ENCODE data around the gene TSPEAR.

The TSPEAR gene

GRCh38 chr21:44653656-44654575 lies 57.5 kb downstream of the TSPEAR start:
- no peak overlapping the region for H3K4me3 ChIP-seq (ENCODE audit: low read depth, low read length)
- TF ChIP-seq, protein P1, sequence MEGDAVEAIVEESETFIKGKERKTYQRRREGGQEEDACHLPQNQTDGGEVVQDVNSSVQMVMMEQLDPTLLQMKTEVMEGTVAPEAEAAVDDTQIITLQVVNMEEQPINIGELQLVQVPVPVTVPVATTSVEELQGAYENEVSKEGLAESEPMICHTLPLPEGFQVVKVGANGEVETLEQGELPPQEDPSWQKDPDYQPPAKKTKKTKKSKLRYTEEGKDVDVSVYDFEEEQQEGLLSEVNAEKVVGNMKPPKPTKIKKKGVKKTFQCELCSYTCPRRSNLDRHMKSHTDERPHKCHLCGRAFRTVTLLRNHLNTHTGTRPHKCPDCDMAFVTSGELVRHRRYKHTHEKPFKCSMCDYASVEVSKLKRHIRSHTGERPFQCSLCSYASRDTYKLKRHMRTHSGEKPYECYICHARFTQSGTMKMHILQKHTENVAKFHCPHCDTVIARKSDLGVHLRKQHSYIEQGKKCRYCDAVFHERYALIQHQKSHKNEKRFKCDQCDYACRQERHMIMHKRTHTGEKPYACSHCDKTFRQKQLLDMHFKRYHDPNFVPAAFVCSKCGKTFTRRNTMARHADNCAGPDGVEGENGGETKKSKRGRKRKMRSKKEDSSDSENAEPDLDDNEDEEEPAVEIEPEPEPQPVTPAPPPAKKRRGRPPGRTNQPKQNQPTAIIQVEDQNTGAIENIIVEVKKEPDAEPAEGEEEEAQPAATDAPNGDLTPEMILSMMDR (IDR thresholded peaks at IDR 0.05; ENCODE audit: low read depth, low read length), result no peak

DNA sequence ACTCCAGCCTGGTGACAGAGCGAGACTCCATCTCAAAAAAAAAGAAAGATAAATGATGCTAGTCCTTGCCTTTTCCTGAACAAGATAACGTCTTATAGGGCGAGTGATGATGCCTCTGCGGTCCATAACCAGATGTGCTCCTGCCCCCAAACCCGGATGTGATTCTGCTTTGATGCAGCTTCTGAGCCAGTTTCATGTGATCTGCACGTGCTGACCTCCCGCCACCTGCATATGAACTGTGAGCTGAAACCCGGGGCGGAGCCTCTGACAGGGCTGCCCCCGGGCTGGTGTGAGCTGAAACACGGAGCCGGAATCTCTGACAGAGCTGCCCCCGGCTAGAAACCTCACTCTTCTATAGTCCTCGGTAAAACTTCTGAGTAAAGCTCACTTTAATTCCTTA lies 58.2 kb downstream of the TSPEAR start:
- no peak overlapping the region for H3K4me3 ChIP-seq (ENCODE audit: low read depth, low read length)
- TF ChIP-seq, protein P1 (IDR thresholded peaks at IDR 0.05; ENCODE audit: low read depth, low read length), result no peak

DNA sequence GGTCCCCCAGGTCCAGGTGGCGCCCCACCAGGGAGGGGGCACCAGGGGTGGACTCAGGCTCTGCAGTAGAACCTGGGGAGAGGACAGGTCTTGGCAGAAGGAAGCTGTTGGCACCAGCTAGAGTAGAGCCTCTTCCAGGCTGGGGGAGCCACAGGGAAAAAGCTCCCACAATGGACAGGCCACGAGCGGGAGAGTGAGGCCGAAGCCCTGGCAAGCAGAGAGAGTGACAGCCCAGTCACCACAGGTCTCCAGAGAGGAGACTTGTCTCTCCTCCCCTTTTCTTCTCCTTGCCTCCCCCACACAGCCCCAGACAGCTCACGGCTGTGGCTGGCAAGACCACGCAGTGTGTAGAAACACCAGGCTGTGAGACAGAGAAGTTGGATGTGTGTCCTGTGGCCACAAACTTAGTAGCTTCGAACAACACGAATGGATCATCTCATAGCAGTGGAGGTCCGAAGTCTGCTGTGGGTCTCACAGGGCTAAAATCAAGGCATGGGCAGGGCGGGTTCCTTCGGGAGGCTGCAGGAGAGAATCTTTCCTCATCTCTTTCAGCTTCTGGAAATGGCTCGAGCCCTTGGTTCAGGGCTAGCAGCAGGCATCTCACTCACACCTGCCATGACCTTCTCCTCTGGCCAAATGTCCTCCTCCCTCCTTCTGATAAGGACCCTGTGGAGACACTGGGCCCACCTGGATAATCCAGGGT lies 60.2 kb downstream of the TSPEAR start:
- TF ChIP-seq, protein P1 (IDR thresholded peaks at IDR 0.05; ENCODE audit: low read depth, low read length), result no peak
- H3K4me3 ChIP-seq (ENCODE audit: low read depth, low read length), result no peak overlapping the region

GRCh38 chr21:44650265-44650972 lies 61.0 kb downstream of the TSPEAR start:
- TF ChIP-seq, protein P1 (IDR thresholded peaks at IDR 0.05; ENCODE audit: low read depth, low read length), result no peak
- H3K4me3 ChIP-seq (ENCODE audit: low read depth, low read length), result no peak overlapping the region

- TF ChIP-seq, protein P1 (IDR thresholded peaks at IDR 0.05; ENCODE audit: low read depth, low read length), result no peak
- no peak overlapping the region for H3K4me3 ChIP-seq (ENCODE audit: low read depth, low read length)
Observed at GRCh38 chr21:44649521-44650100, 61.8 kb downstream of the TSPEAR start.

DNA sequence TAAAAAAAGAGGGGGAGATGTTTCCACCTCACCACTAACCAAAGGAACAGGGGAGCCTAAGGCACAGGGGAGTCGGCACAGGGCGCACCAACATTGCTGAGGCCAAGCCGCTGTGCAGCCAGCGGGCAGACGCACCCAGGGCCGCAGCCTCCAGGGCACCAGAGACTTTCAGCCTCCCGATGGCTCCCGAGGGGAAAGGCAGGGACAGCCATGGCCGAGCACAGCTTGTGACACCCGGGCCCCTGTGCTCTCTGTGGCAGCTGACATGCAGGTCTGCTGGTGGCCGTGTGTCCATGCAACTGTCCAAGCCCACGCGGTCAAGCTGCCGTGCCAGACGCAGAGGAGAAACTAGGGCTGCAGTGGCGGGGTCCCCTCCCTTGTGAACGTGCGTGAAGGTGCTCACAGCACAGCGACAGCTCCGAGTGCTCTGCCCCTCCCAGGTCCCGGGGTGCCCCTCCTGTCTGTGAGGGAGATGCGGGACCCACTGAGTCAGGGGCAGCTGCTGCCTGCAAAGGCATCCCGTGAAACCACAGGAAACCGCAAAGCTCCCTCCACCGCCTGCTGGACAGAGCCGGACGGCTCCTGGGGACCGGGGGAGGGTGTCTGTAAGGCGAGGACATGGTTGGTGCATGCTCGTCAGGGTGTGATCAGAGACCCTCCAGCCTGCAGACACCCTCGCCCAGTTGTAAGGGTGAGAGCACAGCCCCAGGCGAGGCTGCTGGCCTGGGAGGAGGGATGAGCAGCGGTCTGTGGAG lies 62.6 kb downstream of the TSPEAR start:
- H3K4me3 ChIP-seq (ENCODE audit: low read depth, low read length), result no peak overlapping the region
- TF ChIP-seq, protein P1 (IDR thresholded peaks at IDR 0.05; ENCODE audit: low read depth, low read length), result no peak

All from WI38 (cell line).